ENCODE measurements around the gene MPV17L.
A peak's percentile ranks its signal among the peaks of the same experiment; 100 is the strongest.
"Not testable (repeated sequence)": the region's sequence is repeated elsewhere in the genome, so short reads cannot be mapped to it uniquely, and the experiment has no call there.

Gene MPV17L

DNA sequence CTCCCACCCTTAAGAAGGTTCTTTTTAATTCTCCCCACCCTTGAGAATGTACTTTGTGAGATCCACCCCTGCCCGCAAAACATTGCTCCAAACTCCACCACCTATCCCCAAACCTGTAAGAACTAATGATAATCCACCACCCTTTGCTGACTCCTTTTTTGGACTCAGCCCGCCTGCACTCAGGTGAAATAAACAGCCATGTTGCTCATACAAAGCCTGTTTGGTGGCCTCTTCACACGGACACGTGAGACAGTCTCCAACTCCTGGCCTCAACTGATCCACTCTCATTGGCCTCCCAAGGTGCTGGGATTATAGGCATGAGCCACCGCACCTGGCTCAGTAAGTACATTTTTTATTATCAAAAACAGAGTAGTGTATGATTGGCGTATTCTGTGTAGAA, 13.9 kb downstream of the MPV17L start:
- DNase-seq (ENCODE audit: low read depth): not testable (repeated sequence)

DNA sequence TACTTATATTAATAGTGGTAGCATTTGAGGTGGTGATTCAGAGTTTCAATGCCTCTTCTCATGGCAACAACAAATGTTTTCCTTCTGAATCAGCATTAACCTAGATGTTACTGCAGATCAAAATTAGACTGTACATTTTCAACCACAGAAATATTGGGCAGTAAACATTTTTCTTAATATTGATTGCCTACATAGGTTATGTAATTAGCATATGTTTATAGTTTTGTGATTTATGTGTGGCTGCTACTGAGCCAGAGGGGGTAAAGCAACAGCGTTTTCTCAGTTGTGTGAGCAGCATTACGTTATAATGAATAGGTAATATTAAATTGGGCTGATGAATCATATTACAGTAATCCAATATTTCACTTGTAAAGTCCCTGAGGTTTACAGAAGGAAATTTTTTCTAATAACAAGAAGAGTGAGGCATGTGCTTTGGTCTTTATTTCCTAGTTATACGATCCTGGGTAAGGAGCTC, 20.0 kb downstream of the MPV17L start:
- DNase-seq (ENCODE audit: low read depth): no peak

DNA sequence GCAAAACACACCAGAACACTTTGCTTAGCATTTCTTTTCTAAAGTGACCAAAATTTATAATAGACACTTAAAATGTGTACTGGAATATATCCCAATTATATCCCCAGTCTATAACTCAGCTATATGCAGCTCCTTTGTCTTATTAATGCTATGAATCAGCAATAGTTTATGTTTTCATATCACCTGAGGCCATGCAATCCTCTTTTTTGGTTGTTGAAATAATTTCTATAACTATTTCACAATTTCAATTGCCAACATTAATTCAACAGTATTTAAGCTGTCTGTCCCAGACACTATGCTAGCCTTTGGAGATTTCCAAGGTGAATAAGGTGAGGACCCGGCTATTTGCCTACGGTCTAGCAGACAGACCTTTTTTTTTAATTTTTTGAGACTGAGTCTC, 21.6 kb downstream of the MPV17L start:
- no peak for DNase-seq (ENCODE audit: low read depth)

DNA sequence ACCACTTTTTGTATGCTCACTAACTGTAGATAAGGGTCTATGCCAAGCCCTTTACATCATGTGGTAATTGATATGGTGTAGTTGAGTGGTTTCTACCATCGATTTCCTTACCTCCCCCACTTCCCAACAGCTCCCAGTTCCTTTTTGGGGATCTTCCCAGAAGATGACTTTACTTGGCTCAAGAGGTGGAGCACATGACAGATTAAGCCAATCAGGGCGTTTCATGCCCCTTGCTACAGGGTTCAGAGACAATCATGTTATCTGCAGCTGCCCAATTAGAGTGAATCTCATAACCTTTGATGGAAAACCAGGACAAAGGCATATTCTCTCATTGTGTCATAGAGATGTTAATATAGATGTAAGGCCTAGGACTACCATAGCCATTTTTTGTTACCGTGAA, 22.7 kb downstream of the MPV17L start:
- DNase-seq (ENCODE audit: low read depth): no peak

DNA sequence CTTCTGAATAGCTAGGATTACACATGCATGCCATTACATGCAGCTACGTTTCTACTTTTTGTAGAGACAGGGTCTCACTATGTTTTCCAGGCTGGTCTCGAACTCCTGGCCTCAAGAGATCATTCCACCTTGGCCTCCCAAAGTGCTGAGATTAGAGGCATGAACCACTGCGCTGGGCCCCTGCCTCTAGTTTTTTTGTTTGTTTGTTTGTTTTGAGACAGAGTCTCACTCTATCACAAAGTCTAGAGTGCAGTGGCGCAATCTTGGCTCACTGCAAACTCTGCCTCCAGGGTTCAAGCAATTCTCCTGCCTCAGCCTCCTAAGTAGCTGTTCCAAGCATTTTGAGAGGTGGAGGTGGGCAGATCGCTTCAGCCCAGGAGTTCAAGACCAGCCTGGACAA, 26.1 kb downstream of the MPV17L start:
- not testable (repeated sequence) for DNase-seq (ENCODE audit: low read depth)

DNA sequence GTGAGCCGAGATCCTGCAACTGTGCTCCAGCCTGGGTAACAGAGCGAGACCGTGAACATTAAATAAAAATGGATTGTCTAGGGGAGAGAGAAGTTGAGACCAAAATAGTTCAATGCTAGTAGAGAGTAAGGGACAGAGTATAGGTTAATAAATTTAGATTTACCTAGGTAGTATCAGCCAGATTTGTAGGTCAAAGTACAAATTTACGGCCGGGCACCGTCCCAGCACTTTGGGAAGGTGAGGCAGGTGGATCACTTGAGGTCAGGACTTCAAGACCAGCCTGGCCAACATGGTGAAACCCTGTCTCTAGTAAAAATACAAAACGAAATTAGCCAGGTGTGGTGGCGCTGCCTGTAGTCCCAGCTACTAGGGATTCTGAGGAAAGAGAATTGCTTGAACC, 26.7 kb downstream of the MPV17L start:
- no peak for DNase-seq (ENCODE audit: low read depth)

DNA sequence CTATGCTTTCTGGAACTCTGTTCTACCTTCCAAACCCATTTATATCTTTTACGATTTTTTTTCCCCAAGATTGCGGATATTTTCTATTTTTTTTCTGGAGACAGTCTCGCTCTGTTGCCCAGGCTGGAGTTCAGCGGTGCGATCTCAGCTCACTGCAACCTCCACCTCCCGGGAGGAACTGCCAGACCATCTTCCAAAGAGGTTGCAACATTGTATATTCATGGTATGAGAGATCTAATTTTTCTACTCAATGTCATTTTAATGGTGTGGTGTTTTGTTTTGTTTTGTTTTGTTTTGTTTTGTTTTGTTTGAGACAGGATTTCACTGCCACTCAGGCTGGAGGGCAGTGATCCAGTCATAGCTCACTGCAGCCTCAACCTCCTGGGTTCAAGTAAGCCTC, 30.3 kb downstream of the MPV17L start:
- DNase-seq (ENCODE audit: low read depth): no peak

DNA sequence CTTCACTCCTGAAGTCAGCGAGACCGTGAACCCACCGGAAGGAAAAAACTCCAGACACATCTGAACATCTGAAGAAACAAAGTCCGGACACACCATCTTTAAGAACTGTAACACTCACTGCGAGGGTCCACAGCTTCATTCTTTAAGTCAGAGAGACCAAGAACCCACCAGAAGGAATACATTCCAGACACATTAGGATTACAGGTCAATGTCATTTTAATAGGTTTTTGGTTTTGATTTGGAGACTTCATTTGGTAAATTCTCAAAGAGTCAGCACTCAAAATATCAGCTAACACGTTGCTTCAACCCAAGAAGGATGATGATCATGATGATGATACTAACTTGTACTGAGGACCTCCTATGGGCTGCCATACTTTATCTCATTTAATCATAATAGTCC, 31.2 kb downstream of the MPV17L start:
- no peak for DNase-seq (ENCODE audit: low read depth)

DNA sequence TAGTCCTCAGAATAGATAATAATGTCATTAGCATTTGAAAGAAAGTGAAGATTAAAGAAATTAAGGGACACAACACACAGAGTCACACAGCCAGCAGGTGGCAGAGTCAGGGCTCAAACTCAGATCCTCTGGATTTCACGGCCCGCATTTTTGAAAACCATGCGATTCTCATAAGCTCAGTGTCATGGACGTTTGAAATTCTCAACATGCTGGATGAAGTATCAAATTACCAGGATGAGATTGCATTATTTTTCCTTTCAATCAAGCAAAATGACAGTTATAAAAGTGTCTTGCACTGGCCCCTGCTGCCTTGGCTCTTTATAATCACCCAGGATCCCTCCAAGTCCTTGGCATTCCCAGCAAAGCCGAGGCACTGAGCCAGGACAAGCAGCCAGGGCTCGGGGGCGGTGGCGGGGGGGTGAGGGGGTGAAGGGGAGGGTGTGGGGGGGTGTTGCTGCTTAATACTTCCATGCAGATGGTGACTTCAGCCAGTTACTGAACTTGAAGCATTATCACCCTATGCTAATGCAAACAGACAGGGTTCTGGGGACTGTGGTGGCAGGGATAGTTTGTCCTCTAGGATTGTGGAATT, 32.2 kb downstream of the MPV17L start:
- no peak for DNase-seq (ENCODE audit: low read depth)

DNA sequence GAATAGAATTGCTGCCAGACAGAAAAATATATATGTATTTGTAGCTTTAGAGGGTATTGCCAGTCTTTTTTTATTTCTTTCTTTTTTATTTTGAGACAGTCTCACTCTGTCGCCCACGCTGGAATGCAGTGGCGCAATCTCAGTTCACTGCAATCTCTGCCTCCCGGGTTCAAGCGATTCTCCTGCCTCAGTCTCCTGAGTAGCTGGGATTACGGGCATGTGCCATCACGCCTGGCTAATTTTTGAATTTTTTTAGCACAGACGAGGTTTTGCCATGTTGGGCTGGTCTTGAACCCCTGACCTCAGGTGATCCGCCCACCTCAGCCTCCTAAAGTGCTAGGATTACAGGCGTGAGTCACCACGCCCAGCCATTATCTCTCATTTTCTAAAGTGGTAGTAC, 35.3 kb downstream of the MPV17L start:
- DNase-seq (ENCODE audit: low read depth): not testable (repeated sequence)

DNA sequence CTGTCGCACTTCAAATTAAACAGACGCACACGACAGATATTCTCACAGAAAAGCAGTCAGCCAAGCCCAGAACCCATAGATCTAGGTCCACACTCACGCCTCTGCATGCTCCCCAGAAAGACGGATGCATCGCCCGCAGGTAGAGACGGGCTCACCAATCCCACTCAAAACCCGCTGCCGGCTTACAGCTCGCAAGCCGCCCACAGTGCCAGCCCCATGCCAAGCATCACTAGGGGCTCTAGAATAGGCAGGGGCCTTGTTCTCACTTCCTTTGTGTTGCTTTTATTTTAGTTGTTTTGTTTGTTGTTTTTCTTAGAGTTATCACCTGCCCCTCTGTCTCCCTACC, 38.5 kb downstream of the MPV17L start:
- no peak for DNase-seq (ENCODE audit: low read depth)

DNA sequence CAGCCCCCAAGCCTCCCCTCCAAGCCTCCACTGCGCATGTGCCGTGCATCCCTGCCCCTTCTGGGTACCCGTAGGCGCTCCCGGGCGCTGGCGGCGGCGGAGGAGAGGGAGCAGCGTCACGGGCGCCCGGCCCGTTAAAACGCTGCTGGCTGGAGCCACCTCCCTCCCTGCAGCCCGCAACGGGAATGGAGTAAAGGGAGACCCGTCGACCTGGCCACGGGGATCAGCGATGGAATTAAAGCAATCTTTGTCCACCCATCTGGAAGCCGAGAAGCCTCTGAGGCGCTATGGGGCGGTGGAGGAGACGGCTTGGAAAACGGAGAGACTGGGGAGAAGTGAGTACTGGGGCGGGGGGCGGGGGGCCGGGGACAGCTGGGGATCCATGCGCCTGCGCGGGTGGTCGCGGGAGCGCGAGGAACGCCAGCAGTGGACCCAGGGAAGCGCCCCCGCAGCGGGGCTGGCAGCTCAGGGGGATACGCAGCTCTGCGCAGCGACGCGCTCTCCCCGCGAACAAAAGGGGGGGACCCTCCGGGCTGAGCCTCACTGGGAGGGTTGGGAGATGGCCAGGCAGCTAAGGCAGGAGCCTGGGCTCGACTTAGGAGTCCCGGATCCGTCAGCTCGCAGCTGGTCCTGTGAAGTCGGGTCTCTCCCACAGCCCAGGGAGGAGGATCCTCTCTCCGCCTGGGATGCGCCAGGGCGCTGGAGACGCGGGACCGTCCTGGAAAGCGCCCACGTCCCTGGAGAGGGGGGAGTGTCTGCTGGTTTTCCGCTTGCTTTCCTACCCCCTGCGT, 39.1 kb downstream of the MPV17L start, which contains the start of gene BMERB1:
TSS of gene BMERB1 (plus strand) at position 164 of the 791 bp plus-strand sequence. CDS start at position 230, 66 bp downstream.
- no peak for DNase-seq (ENCODE audit: low read depth)

DNA sequence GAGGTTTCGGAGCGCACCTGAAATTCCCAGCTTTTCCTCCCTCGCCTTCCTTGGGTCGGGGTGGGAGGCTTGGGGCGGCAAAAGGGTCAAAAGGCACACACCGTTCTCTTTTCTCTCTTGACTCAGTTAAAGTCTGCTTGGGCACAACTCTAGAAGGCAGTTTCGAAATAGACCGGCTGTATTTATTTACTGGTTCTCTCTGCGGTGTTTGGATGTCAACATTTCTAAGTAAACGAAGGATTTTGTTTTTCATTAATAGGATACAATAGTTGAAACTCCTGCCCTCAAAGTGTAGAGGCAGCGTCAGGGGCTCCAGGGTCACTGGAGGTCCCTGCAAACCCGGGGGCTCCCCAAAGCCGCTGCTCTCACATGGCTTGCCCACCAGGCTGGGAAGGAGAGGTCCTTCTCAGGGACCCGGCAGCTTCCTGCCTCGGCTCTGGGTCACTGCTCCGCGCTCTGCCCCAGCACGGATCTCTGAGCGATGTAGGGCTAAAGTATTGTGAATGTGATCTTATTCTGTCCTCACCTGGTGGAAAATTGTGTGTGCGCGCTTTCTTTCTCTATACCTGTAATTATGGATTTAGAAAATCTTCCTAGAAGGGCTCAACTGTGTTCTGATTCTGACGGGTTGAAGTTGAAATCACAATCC, 39.8 kb downstream of the MPV17L start:
- DNase-seq (ENCODE audit: low read depth): no peak

DNA sequence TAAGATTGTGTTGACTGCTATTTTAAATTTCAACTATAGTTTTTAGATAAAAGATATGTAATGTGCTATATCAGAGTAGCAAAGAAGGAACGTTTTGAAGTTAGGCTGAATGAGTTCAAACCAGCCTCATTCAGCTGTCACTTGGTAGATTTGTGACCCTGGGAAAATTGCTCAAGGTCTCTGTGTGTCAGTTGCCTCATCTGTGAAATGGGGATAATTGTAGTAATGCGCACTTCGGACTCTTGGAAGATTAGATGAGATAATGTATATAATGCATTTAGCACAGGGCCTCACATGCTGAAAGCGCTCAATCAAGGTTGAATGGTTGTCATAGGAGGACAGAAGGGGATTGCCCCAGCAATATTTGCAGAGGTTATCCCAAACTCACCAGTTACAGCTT, 43.5 kb downstream of the MPV17L start:
- DNase-seq (ENCODE audit: low read depth): no peak

DNA sequence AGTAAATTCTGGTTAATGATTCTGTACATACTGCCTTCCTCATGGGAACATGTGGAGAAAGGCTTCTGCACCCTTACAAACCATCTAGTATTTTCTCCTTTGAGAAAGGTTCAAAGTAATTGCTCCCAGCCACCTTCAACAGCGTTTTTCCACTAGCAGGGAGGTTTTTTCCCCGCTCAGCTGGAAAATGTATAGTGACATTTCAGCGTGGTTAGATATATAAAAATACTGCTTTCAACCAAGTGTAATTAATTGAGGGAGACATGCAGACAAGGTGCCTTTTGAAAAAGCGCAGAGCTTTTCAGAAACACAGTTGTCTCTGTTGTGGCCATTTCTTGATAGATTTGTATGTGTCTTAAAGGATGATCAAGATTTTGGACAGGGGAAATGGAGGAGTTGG, 44.0 kb downstream of the MPV17L start:
- no peak for DNase-seq (ENCODE audit: low read depth)

DNA sequence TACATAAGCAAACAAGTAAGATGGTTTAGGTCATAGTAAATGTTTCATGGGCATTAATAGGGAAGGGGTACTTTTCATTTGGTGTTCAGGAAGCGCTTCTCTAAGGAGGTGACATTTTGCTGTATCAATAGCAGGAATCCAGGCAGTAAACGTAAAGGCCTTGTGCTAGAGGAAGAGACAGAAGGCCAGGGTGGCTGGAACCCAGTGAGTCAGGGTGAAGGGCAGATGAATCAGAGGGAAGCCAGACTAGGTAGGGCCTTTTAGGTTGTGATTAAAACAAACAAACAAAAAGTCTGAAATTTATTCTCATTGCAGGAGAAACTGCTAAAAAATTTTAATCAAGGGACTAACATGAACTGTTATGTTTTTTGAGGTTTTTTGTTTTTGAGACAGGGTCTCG, 45.3 kb downstream of the MPV17L start:
- peak; percentile 60 for DNase-seq (ENCODE audit: low read depth)

DNA sequence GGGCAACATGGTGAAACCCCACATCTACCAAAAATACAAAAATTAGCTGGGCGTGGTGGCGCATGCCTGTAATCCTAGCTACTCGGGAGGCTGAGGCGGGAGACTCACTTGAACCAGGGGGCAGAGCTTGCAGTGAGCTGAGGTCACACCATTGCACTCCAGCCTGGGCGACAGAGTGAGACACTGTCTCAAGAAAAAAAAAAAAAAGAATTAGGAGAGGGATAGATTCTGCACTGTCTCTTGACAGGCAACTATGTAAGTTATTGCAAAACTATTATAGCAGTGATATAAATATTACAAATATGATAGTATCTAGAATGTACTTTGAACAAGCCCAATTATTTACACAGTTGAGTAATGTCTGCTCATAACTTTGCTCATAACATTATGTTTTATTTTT, 46.6 kb downstream of the MPV17L start:
- DNase-seq (ENCODE audit: low read depth): not testable (repeated sequence)

DNA sequence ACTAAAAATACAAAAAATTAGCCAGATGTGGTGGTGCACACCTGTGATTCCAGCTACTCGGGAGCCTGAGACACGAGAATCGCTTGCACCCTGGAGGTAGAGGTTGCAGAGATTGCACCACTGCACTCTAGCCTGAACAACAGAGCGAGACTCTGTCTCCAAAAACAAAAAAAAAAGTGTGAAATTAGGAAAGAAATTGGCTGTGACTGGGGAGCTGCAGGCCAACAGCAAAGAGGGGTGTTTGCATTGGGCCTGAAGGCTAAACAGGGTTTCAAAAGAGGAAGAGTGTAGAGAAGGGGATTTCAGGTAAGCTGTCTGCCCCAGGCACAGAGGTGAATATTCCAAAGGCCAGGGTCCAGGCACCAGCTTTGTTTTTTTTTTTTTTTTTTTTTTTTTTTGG, 48.2 kb downstream of the MPV17L start:
- no peak for DNase-seq (ENCODE audit: low read depth)

DNA sequence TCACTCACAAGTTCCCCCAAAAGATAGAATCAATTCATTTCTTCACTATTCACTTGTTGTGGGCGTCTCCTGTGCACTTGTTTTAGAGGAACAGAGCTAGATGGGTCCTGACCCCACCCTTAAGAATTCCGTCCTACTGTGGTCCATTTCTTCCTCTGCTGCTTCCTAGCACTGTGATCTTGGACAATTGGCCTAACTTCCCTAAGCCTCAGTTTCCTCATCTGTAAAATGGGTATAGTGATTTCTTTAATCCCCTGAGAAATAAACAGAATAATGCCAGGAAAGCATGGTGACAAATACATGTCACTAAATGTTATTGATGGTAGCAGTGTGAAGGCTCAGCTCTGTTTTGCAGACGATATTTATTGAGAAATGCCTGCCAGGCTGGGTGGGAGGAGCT, 48.7 kb downstream of the MPV17L start:
- no peak for DNase-seq (ENCODE audit: low read depth)

DNA sequence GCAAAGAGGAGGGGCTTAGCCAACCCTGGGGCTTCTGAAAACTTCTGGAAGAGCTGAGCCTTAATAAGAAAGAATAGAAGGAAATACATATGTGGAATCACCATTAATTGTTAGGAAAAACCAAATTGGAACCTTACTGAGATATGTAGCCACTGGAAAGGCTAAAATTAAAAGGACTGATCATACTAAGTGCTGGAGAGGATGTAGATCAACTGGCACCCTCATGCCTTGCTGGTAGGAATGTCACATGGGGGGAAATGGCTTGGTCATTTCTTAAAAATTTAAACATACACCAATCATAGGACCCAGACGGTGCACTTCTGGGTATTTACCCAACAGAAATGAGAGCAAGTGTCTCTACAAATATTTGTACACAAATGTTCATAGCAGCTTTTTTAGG, 49.9 kb downstream of the MPV17L start:
- no peak for DNase-seq (ENCODE audit: low read depth)

DNA sequence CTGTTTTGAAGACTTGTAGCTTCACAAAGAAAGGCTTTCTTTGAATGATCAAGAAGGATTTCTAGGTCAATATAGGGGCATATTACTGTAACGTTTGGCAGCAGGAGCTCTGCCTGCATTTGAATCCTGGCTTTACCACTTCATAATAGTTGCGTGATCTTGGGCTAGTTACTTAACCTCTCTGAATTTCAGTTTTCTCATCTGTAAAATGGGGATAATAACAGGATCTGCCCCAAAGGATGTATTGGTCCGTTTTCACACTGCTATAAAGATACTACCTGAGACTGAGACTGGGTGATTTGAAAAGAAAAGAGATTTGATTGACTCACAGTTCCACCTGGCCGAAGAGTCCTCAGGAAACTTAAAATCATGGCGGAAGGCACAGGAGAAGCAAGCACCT, 51.3 kb downstream of the MPV17L start:
- no peak for DNase-seq (ENCODE audit: low read depth)

DNA sequence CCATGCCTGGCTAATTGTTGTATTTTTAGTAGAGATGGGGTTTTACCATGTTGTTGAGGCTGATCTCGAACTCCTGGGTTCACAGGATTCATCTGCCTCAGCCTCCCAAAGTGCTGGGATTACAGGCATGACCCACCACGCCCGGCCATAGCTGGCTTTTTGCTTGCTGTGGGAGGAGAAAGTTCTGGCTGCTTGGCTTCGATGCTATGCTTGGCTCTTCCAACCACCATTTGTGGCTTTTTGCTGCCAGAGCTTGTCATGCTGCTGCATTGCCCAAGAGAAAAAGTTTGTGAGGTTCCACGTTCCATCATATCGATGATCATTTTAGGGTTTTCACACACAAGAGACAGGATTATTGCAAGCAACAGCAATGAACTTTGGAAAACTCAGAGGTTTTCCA, 55.1 kb downstream of the MPV17L start:
- DNase-seq (ENCODE audit: low read depth): no peak

DNA sequence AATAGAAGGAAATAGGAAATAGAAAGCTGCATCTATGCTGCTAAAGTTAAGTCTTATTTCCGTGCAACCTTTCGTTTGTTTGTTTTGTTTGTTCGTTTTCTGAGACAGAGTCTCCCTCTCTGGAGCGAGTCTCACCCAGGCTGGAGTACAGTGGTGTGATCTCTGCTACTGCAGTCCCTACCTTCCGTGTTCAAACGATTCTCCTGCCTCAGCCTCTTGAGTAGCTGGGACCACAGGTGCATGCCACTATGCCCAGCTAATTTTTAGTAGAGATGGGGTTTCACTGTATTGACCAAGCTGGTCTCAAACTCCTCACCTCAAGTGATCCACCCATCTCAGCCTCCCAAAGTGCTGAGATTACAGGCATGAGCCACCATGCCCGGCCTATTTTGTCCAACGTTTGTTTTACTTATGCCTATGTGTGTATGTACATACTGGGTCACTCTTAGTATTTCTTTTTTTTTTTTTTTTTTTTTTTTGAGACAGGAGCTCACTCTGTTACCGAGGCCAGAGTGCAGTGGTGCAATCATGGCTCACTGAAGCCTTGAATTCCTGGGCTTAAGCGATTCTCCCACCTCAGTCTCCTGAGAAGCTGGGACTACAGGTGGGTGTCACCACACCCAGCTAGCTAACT, 55.7 kb downstream of the MPV17L start:
- no peak for DNase-seq (ENCODE audit: low read depth)
